SHP77 (cell line): ENCODE measurements around the gene AOPEP.
A peak's percentile ranks its signal among the peaks of the same experiment; 100 is the strongest.

ENCODE experiments used
- DNase-seq, 2 experiments: peaks; one replicate each; lab custom pipeline; 2025; lab: John Stamatoyannopoulos, UW

The AOPEP gene

DNA sequence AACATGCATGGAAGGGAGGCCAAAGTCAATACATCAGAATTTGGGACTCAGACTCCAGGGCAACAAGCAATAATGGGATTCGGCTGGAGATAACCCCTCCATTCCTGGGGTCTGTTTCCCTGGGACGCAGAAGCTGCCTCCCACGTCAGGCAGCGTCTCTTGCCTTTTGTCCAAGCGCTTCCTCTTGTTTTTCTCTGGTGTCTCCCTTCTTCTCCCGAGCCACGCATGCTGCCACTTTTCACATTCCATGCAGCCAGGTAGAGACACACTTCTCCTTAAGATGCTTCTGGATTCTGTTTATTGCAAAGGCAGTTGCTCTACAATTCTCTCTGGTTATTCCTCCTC lies 267.3 kb downstream of the AOPEP start:
- DNase-seq, result no peak

DNA sequence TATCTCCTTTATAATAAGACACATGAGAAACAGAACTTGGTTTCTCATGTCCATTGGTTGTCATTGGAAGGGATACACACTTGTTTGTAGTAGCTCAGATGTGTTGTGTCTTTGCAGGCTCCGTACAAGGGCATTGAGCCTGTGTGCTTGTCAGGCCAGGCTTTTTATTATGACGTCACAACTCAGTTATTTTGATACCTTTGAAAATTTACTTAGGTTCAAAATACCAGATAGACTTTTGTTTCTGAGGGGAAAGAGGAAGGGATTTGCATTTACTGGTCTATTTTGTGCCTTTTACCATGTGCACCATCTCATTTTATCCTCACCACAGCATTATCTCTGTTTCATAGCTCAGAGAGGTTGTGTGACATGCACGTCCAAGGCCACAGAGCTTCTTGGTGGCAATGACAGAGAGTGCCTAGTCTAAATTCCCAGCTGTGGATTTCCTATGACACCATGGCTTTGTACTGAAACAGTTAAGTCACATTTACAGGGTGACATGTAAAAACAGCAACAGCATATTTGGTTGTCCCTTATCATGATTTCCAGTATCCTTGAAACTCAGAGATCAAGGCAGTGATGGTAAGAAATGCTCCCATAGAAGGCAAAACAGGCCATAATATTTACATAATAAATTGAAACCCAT lies 268.7 kb downstream of the AOPEP start:
- no peak for DNase-seq

DNA sequence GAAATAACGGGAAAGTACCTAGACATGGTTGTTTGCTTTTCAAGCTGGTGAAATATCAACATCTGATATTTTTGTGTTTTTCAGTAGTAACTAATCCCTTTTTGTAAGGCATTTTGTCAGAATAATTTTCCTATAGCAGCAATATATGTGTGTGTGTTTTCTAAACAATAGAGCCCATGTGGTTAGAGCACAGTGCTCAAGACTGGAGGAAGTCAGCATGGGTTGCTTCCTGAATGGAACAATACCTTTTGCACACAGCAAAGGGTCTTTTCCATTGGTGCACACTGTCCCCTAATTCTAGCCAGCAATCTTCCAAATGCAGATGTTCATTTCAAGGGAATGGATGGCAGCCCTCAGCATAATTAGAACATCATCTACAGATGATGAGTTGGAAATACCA lies 270.1 kb downstream of the AOPEP start:
- DNase-seq, result no peak

GRCh38 chr9:94997727-94998126 lies 271.2 kb downstream of the AOPEP start:
- no peak for DNase-seq

- no peak for DNase-seq
Measured at GRCh38 chr9:94999832-95000231, 273.3 kb downstream of the AOPEP start.

GRCh38 chr9:95000821-95001220 lies 274.3 kb downstream of the AOPEP start:
- DNase-seq, result no peak

- DNase-seq, result no peak
Measured at GRCh38 chr9:95001720-95002119, 275.2 kb downstream of the AOPEP start.

- peak in 1 of 2 experiments; percentile 44 for DNase-seq
Measured at GRCh38 chr9:95003689-95004410, 277.4 kb downstream of the AOPEP start.

- DNase-seq, result peak; percentile 18 to 46
Measured at GRCh38 chr9:95004411-95005277, 278.1 kb downstream of the AOPEP start.

GRCh38 chr9:95005278-95006143 lies 279.0 kb downstream of the AOPEP start:
- DNase-seq, result peak in 1 of 2 experiments; percentile 21

DNA sequence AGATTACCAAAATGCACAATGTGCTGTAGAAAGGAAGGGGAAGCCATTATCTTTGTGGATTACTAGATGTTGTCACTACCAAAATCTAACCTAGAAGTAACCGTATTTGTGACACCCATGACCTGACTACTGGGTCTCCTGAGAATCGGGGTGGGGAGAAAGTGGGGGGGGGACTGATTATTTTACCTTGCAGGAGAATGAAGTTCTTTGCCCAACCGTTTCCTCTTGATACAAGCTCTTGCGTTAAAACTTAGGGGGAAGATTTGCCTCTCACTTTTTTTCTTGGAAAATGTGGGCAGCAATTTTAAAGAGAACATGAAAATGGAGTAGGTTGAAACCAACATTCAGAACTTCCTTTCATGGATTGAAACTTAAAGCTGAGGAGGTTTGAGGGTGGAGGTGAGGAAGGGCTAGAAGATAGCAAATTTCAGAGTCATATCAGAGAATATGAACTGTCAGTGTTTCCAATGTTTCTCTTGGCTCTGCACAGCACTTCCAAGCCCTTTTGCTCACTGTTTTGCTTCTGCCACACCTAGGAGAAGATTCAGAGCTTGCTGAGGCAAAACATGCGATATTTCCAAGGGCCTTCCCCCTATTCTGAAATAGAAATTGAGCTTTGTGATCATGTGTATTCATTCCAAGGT lies 280.8 kb downstream of the AOPEP start:
- no peak for DNase-seq

GRCh38 chr9:95008151-95008771 lies 281.8 kb downstream of the AOPEP start:
- peak in 1 of 2 experiments; percentile 38 for DNase-seq

- peak in 1 of 2 experiments; percentile 14 for DNase-seq
Measured at GRCh38 chr9:95009459-95009858, 283.0 kb downstream of the AOPEP start.

DNA sequence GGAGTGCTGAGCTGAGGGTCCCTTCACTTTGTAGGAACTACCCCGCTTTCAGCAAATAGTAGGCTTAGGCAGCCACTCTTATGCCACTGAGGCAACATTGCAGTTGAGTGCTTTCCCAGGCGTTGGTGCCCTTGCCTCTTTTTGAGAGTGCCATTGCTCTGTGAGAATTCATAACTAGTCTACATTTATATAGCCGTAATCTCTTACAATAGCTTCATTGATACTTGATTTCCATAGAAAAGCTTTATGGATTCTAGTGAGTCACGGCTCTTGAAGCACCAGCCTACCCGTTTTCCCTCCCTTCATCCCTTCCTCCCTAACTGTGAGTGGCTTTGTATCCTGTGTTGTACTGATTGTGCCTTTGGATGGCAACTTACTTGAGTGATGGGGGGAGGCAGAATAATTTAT lies 283.9 kb downstream of the AOPEP start:
- no peak for DNase-seq

GRCh38 chr9:95012035-95012708 lies 285.7 kb downstream of the AOPEP start:
- DNase-seq, result no peak

GRCh38 chr9:95012902-95013301 lies 286.4 kb downstream of the AOPEP start:
- no peak for DNase-seq

GRCh38 chr9:95014917-95015316 lies 288.4 kb downstream of the AOPEP start:
- DNase-seq, result no peak

DNA sequence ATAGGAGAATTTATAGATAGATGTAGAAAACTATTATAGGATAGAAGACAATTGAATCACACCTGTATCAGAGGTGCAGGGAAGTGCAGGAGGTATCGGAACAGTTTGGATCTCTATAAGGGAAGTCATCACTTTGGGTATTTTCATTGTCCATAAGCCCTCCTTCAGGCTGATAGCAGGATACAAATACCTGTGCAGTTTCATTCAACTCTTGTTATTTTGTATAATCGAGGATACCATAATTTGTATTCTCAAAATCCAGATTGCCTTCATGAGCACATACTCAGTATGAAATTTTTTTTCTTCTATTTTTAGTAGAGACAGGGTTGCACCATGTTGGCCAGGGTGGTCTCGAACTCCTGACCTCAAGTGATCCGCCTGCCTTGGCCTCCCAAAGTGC lies 289.1 kb downstream of the AOPEP start:
- DNase-seq, result no peak

DNA sequence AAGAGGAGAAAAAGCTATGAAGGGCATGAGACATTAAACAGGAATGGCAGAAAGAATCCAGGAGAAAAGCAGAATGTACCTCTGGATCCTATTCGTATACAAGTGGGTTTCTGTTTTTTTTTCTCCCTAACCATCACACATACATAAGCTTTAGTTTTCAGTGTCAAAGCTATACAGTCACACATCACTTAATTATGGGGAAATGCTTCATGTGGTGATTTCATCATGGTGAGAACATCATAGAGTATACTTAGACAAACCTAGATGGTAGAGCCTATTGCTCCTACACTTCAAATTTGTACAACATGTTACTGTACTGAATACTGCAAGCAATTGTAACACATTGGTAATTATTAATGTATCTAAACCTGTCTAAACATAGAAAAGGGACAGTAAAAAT lies 290.6 kb downstream of the AOPEP start:
- no peak for DNase-seq

DNA sequence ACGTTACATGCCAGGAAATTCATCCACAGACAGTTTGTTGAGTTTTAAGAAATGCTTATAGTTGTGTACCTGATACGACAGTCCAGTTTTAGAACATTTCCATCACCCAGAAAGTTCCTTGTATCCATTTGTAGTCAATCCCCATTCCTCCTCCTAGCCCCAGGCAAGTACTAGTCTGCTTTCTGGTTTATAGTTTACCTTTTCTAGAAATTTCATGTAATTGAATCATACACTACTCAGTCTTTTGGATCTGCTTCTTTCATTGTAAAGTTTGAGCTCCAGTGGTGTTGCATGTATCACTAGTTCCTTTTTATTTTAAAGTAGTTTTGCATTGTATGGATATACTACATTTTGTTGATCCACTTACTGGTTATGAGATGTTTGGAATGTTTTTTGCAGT lies 291.2 kb downstream of the AOPEP start:
- DNase-seq, result no peak
